Measurements from ENCODE around the gene LZTR1.

DNA sequence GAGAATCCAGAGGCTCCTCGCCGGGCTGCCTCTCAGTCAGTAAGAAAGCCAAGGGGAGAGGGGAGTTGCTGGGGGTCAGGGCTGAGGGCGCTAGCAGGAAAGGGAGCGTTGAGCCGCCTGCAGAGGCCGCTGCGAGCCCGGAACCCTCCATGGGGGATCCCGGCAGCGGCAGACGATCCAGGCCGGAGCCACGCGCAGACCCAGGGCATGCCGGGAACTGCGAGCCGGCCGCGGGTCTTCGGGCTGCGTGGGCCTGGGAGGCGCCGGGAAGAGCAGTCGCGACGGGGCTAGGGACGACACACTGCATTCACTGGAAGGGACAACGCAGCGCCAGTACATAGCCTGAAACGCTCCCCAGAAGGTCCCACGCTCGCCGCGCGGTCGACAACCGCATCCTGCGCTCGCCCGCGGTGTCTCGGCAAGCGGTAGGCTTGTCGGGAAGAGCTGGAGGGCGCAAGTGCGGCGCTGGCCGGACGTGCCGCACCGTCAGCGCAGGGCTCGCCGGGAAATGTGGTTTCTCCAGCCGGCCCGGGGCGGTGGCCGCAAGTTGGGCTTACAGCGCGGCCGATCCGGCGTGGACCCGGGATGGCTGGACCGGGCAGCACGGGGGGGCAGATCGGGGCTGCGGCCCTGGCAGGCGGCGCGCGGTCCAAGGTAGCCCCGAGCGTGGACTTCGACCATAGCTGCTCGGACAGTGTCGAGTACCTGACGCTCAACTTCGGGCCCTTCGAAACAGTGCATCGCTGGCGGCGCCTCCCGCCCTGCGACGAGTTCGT lies at the start of gene LZTR1:
- TF ChIP-seq POLR2AphosphoS5 (IDR thresholded peaks at IDR 0.05) (peak; percentile 92 to 97 (median 97)), CTCF (IDR thresholded peaks at IDR 0.05) (peak in 2 of 3 donors; percentile 24 to 35), POLR2A (IDR thresholded peaks at IDR 0.05) (peak; percentile 85)
